Stimulated activated memory B cell treated with anti-CD40 and anti-IgM and Interleukin-4, amounts not matched to agents 10 μg/mL and 1 μg/mL and 100 μg/mL, for 72 hours (primary cell): ENCODE data around the gene TRIO.
A peak's percentile ranks its signal among the peaks of the same experiment; 100 is the strongest.

Source experiments
- ATAC-seq: fragments of 150-1000 bp; cut with Tn5 transposase; 2 replicates; pipeline ENCODE4 v1.10.0; 2021
- H3K27ac Mint-ChIP-seq: one replicate; pipeline ENCODE4 v1.8.0; 2022; ENCODE audit warnings: mild to moderate bottlenecking, mixed read lengths
- H3K27me3 Mint-ChIP-seq: one replicate; pipeline ENCODE4 v1.8.0; 2022; ENCODE audit warnings: mixed read lengths
- H3K36me3 Mint-ChIP-seq: one replicate; pipeline ENCODE4 v1.8.0; 2022; ENCODE audit warnings: mixed read lengths
- H3K4me1 Mint-ChIP-seq: one replicate; pipeline ENCODE4 v1.8.0; 2022; ENCODE audit warnings: mixed read lengths
- H3K4me3 Mint-ChIP-seq: one replicate; pipeline ENCODE4 v1.8.0; 2022; ENCODE audit warnings: mild to moderate bottlenecking, moderate library complexity, mixed read lengths
- H3K9me3 Mint-ChIP-seq: one replicate; pipeline ENCODE4 v1.8.0; 2022; ENCODE audit warnings: mixed read lengths

Gene TRIO

GRCh38 chr5:14349029-14349428 is 205.9 kb downstream of the TRIO start:
- H3K9me3 Mint-ChIP-seq, result no peaks in the 10 kb centered on the region
- H3K4me3 Mint-ChIP-seq, result no peak overlapping the region
- H3K36me3 Mint-ChIP-seq, result peaks cover 48% of the 10 kb centered on the region
- H3K27me3 Mint-ChIP-seq, result no peaks in the 10 kb centered on the region
- ATAC-seq, result no peak
- no peak overlapping the region for H3K27ac Mint-ChIP-seq
- peaks cover 38% of the 10 kb centered on the region for H3K4me1 Mint-ChIP-seq

GRCh38 chr5:14351086-14351661 is 208.0 kb downstream of the TRIO start:
- ATAC-seq, result no peak
- Mint-ChIP-seq H3K4me3 (no peak overlapping the region), H3K9me3 (no peaks in the 10 kb centered on the region), H3K27me3 (no peaks in the 10 kb centered on the region), H3K4me1 (peaks cover 40% of the 10 kb centered on the region), H3K27ac (peak overlapping the region; percentile 70), H3K36me3 (peaks cover 42% of the 10 kb centered on the region)

- H3K4me3 Mint-ChIP-seq, result no peak overlapping the region
- H3K27ac Mint-ChIP-seq, result peak overlapping the region; percentile 70
- peak; percentile 87 for ATAC-seq
- peaks cover 37% of the 10 kb centered on the region for H3K36me3 Mint-ChIP-seq
- peaks cover 46% of the 10 kb centered on the region for H3K4me1 Mint-ChIP-seq
- H3K9me3 Mint-ChIP-seq, result no peaks in the 10 kb centered on the region
- no peaks in the 10 kb centered on the region for H3K27me3 Mint-ChIP-seq
These were observed 208.9 kb downstream of the TRIO start for GRCh38 chr5:14351845-14352712.

- Mint-ChIP-seq H3K4me1 (peaks cover 41% of the 10 kb centered on the region), H3K4me3 (no peak overlapping the region), H3K27ac (no peak overlapping the region), H3K36me3 (peaks cover 36% of the 10 kb centered on the region), H3K27me3 (no peaks in the 10 kb centered on the region), H3K9me3 (no peaks in the 10 kb centered on the region)
- ATAC-seq, result no peak
These were observed 210.8 kb downstream of the TRIO start for GRCh38 chr5:14353726-14354474.

- no peak for ATAC-seq
- Mint-ChIP-seq H3K9me3 (no peaks in the 10 kb centered on the region), H3K4me3 (no peak overlapping the region), H3K36me3 (peaks cover 38% of the 10 kb centered on the region), H3K27me3 (no peaks in the 10 kb centered on the region), H3K27ac (no peak overlapping the region), H3K4me1 (peaks cover 26% of the 10 kb centered on the region)
These were observed 212.2 kb downstream of the TRIO start for GRCh38 chr5:14355391-14355790.

GRCh38 chr5:14356305-14356704 is 213.2 kb downstream of the TRIO start:
- Mint-ChIP-seq H3K27me3 (no peaks in the 10 kb centered on the region), H3K4me3 (no peak overlapping the region), H3K27ac (no peak overlapping the region), H3K4me1 (peaks cover 17% of the 10 kb centered on the region), H3K36me3 (peaks cover 43% of the 10 kb centered on the region), H3K9me3 (no peaks in the 10 kb centered on the region)
- no peak for ATAC-seq

- Mint-ChIP-seq H3K9me3 (no peaks in the 10 kb centered on the region), H3K36me3 (peaks cover 51% of the 10 kb centered on the region), H3K27me3 (no peaks in the 10 kb centered on the region), H3K4me1 (peaks cover 7% of the 10 kb centered on the region), H3K4me3 (no peak overlapping the region), H3K27ac (no peak overlapping the region)
- no peak for ATAC-seq
These were observed 214.3 kb downstream of the TRIO start for GRCh38 chr5:14357441-14357840.

- H3K27me3 Mint-ChIP-seq, result no peaks in the 10 kb centered on the region
- no peak for ATAC-seq
- peaks cover 55% of the 10 kb centered on the region for H3K36me3 Mint-ChIP-seq
- no peaks in the 10 kb centered on the region for H3K9me3 Mint-ChIP-seq
- peaks cover 7% of the 10 kb centered on the region for H3K4me1 Mint-ChIP-seq
- H3K27ac Mint-ChIP-seq, result no peak overlapping the region
- H3K4me3 Mint-ChIP-seq, result no peak overlapping the region
These were observed 214.7 kb downstream of the TRIO start for GRCh38 chr5:14357851-14358250.

GRCh38 chr5:14358536-14358935 is 215.4 kb downstream of the TRIO start:
- Mint-ChIP-seq H3K27me3 (no peaks in the 10 kb centered on the region), H3K27ac (no peak overlapping the region), H3K9me3 (no peaks in the 10 kb centered on the region), H3K4me3 (no peak overlapping the region), H3K36me3 (peaks cover 62% of the 10 kb centered on the region), H3K4me1 (peaks cover 7% of the 10 kb centered on the region)
- no peak for ATAC-seq

- peaks cover 70% of the 10 kb centered on the region for H3K36me3 Mint-ChIP-seq
- H3K27me3 Mint-ChIP-seq, result no peaks in the 10 kb centered on the region
- ATAC-seq, result no peak
- peaks cover 7% of the 10 kb centered on the region for H3K4me1 Mint-ChIP-seq
- H3K4me3 Mint-ChIP-seq, result no peak overlapping the region
- H3K9me3 Mint-ChIP-seq, result no peaks in the 10 kb centered on the region
- no peak overlapping the region for H3K27ac Mint-ChIP-seq
These were observed 216.2 kb downstream of the TRIO start for GRCh38 chr5:14359069-14360043.

- H3K4me1 Mint-ChIP-seq, result peaks cover 7% of the 10 kb centered on the region
- H3K4me3 Mint-ChIP-seq, result no peak overlapping the region
- H3K36me3 Mint-ChIP-seq, result peaks cover 84% of the 10 kb centered on the region
- H3K27ac Mint-ChIP-seq, result no peak overlapping the region
- no peaks in the 10 kb centered on the region for H3K9me3 Mint-ChIP-seq
- ATAC-seq, result no peak
- H3K27me3 Mint-ChIP-seq, result no peaks in the 10 kb centered on the region
These were observed 219.3 kb downstream of the TRIO start for GRCh38 chr5:14362491-14362890.

- no peak overlapping the region for H3K27ac Mint-ChIP-seq
- H3K36me3 Mint-ChIP-seq, result peaks cover 78% of the 10 kb centered on the region
- no peak overlapping the region for H3K4me3 Mint-ChIP-seq
- no peaks in the 10 kb centered on the region for H3K27me3 Mint-ChIP-seq
- H3K4me1 Mint-ChIP-seq, result peaks cover 7% of the 10 kb centered on the region
- no peak for ATAC-seq
- H3K9me3 Mint-ChIP-seq, result no peaks in the 10 kb centered on the region
These were observed 221.0 kb downstream of the TRIO start for GRCh38 chr5:14364096-14364495.

GRCh38 chr5:14364576-14365472 is 221.7 kb downstream of the TRIO start:
- no peaks in the 10 kb centered on the region for H3K9me3 Mint-ChIP-seq
- H3K27me3 Mint-ChIP-seq, result no peaks in the 10 kb centered on the region
- no peak overlapping the region for H3K4me3 Mint-ChIP-seq
- ATAC-seq, result no peak
- H3K27ac Mint-ChIP-seq, result no peak overlapping the region
- H3K4me1 Mint-ChIP-seq, result peaks cover 7% of the 10 kb centered on the region
- peaks cover 79% of the 10 kb centered on the region for H3K36me3 Mint-ChIP-seq
